ENCODE results near the gene OGFR.
A peak's percentile ranks its signal among the peaks of the same experiment; 100 is the strongest.

Gene OGFR

GRCh38 chr20:62807444-62808210 lies 3.0 kb downstream of the OGFR start:
- no peak for DNase-seq
- peaks cover 23% of the 10 kb centered on the region for H3K4me1 ChIP-seq (ENCODE audit: control insufficient read depth, insufficient read depth, low read length, poor library complexity, severe bottlenecking)
- peaks cover 48% of the 10 kb centered on the region for H3K36me3 ChIP-seq (ENCODE audit: control insufficient read depth, insufficient read depth, low read length)
- H3K4me3 ChIP-seq (ENCODE audit: insufficient read depth, low read depth, low read length, poor library complexity, severe bottlenecking): no peak overlapping the region
- no peaks in the 10 kb centered on the region for H3K9me3 ChIP-seq (ENCODE audit: control insufficient read depth, low read length)
- no peak overlapping the region for H3K27ac ChIP-seq (ENCODE audit: insufficient read depth, low read length, poor library complexity, severe bottlenecking)
- no peaks in the 10 kb centered on the region for H3K27me3 ChIP-seq (replicated peaks; ENCODE audit: control insufficient read depth, insufficient read depth, low read length, poor library complexity, severe bottlenecking)

DNA sequence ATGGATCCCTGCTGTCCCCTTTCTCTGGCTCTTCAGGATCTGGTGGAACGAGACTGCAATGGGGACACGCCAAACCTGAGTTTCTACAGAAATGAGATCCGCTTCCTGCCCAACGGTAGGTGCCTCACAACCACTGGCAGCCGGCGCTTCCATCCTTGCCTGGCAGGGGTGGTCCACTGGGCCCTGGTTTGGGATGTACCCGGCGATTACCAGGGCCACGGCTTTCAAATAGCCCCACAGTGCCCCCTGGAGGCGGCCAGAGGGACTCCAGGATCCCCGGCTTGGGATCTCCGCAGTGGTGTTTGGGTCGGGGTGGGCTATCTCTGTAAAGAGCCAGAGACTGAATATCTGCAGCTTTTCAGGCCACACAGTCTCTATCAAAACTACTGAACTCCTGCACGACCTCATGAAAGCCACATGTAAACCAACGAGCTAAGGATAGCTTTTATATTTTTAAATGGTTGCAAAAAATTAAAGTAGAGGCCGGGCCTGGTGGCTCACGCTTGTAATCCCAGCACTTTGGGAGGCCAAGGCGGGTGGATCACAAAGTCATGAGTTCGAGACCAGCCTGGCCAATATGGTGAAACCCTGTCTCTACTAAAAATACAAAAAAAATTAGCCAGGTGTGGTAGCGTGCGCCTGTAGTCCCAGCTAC lies 3.7 kb downstream of the OGFR start:
- H3K9me3 ChIP-seq (ENCODE audit: control insufficient read depth, low read length): no peaks in the 10 kb centered on the region
- peaks cover 53% of the 10 kb centered on the region for H3K36me3 ChIP-seq (ENCODE audit: control insufficient read depth, insufficient read depth, low read length)
- no peak overlapping the region for H3K4me3 ChIP-seq (ENCODE audit: insufficient read depth, low read depth, low read length, poor library complexity, severe bottlenecking)
- DNase-seq: peak; percentile 54 to 71 (median 64)
- H3K27ac ChIP-seq (ENCODE audit: insufficient read depth, low read length, poor library complexity, severe bottlenecking): no peak overlapping the region
- H3K27me3 ChIP-seq (replicated peaks; ENCODE audit: control insufficient read depth, insufficient read depth, low read length, poor library complexity, severe bottlenecking): no peaks in the 10 kb centered on the region
- H3K4me1 ChIP-seq (ENCODE audit: control insufficient read depth, insufficient read depth, low read length, poor library complexity, severe bottlenecking): peaks cover 23% of the 10 kb centered on the region

- no peak for DNase-seq
- no peak overlapping the region for H3K27ac ChIP-seq (ENCODE audit: insufficient read depth, low read length, poor library complexity, severe bottlenecking)
- no peak overlapping the region for H3K4me3 ChIP-seq (ENCODE audit: insufficient read depth, low read depth, low read length, poor library complexity, severe bottlenecking)
- H3K27me3 ChIP-seq (replicated peaks; ENCODE audit: control insufficient read depth, insufficient read depth, low read length, poor library complexity, severe bottlenecking): no peaks in the 10 kb centered on the region
- H3K4me1 ChIP-seq (ENCODE audit: control insufficient read depth, insufficient read depth, low read length, poor library complexity, severe bottlenecking): peaks cover 18% of the 10 kb centered on the region
- peaks cover 53% of the 10 kb centered on the region for H3K36me3 ChIP-seq (ENCODE audit: control insufficient read depth, insufficient read depth, low read length)
- no peaks in the 10 kb centered on the region for H3K9me3 ChIP-seq (ENCODE audit: control insufficient read depth, low read length)
Measured at GRCh38 chr20:62809530-62810428, 5.1 kb downstream of the OGFR start.

- DNase-seq: no peak
- Histone ChIP-seq H3K9me3 (ENCODE audit: control insufficient read depth, low read length) (no peaks in the 10 kb centered on the region), H3K4me3 (ENCODE audit: insufficient read depth, low read depth, low read length, poor library complexity, severe bottlenecking) (no peak overlapping the region), H3K27ac (ENCODE audit: insufficient read depth, low read length, poor library complexity, severe bottlenecking) (no peak overlapping the region), H3K36me3 (ENCODE audit: control insufficient read depth, insufficient read depth, low read length) (peaks cover 53% of the 10 kb centered on the region), H3K27me3 (replicated peaks; ENCODE audit: control insufficient read depth, insufficient read depth, low read length, poor library complexity, severe bottlenecking) (peaks cover 10% of the 10 kb centered on the region), H3K4me1 (ENCODE audit: control insufficient read depth, insufficient read depth, low read length, poor library complexity, severe bottlenecking) (peaks cover 14% of the 10 kb centered on the region)
Measured at GRCh38 chr20:62811320-62811719, 6.7 kb downstream of the OGFR start.

DNA sequence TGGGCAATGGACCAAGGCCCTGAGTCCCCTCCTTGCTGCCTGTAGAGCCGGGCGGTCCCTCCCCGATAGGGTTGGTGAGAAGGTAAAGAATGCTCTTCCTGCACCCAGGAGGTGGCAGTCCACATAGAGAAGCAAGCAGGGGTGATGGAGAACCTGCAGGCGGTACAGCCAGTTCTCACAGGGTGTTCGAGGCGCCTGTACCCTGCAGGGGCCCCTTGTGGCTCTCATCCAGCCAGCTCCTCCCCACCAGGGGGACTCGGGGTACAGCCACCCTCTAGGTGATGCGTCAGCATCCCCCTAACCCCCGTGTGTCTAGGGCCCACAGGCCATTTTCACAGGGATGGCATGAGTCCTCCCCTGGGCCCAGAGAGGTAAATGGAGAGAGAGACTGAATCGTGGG lies 7.1 kb downstream of the OGFR start:
- no peak overlapping the region for H3K4me3 ChIP-seq (ENCODE audit: insufficient read depth, low read depth, low read length, poor library complexity, severe bottlenecking)
- H3K9me3 ChIP-seq (ENCODE audit: control insufficient read depth, low read length): no peaks in the 10 kb centered on the region
- H3K36me3 ChIP-seq (ENCODE audit: control insufficient read depth, insufficient read depth, low read length): peaks cover 53% of the 10 kb centered on the region
- H3K27me3 ChIP-seq (replicated peaks; ENCODE audit: control insufficient read depth, insufficient read depth, low read length, poor library complexity, severe bottlenecking): peaks cover 14% of the 10 kb centered on the region
- no peak for DNase-seq
- no peak overlapping the region for H3K27ac ChIP-seq (ENCODE audit: insufficient read depth, low read length, poor library complexity, severe bottlenecking)
- peaks cover 14% of the 10 kb centered on the region for H3K4me1 ChIP-seq (ENCODE audit: control insufficient read depth, insufficient read depth, low read length, poor library complexity, severe bottlenecking)

DNA sequence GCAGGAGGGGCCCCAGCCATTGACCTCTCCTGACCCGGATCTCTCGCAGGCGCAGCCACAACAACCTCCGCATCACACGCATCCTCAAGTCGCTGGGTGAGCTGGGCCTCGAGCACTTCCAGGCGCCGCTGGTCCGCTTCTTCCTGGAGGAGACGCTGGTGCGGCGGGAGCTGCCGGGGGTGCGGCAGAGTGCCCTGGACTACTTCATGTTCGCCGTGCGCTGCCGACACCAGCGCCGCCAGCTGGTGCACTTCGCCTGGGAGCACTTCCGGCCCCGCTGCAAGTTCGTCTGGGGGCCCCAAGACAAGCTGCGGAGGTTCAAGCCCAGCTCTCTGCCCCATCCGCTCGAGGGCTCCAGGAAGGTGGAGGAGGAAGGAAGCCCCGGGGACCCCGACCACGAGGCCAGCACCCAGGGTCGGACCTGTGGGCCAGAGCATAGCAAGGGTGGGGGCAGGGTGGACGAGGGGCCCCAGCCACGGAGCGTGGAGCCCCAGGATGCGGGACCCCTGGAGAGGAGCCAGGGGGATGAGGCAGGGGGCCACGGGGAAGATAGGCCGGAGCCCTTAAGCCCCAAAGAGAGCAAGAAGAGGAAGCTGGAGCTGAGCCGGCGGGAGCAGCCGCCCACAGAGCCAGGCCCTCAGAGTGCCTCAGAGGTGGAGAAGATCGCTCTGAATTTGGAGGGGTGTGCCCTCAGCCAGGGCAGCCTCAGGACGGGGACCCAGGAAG lies 7.7 kb downstream of the OGFR start:
- H3K36me3 ChIP-seq (ENCODE audit: control insufficient read depth, insufficient read depth, low read length): peaks cover 53% of the 10 kb centered on the region
- DNase-seq: no peak

GRCh38 chr20:62812907-62813200 lies 8.2 kb downstream of the OGFR start:
- Histone ChIP-seq H3K27ac (ENCODE audit: insufficient read depth, low read length, poor library complexity, severe bottlenecking) (no peak overlapping the region), H3K36me3 (ENCODE audit: control insufficient read depth, insufficient read depth, low read length) (peaks cover 51% of the 10 kb centered on the region), H3K4me3 (ENCODE audit: insufficient read depth, low read depth, low read length, poor library complexity, severe bottlenecking) (no peak overlapping the region), H3K27me3 (replicated peaks; ENCODE audit: control insufficient read depth, insufficient read depth, low read length, poor library complexity, severe bottlenecking) (peaks cover 23% of the 10 kb centered on the region), H3K4me1 (ENCODE audit: control insufficient read depth, insufficient read depth, low read length, poor library complexity, severe bottlenecking) (peaks cover 14% of the 10 kb centered on the region), H3K9me3 (ENCODE audit: control insufficient read depth, low read length) (no peaks in the 10 kb centered on the region)
- no peak for DNase-seq

More for the DNA sequence above, 7.7 kb downstream of the OGFR start:
- Histone ChIP-seq H3K4me3 (ENCODE audit: insufficient read depth, low read depth, low read length, poor library complexity, severe bottlenecking) (no peak overlapping the region), H3K4me1 (ENCODE audit: control insufficient read depth, insufficient read depth, low read length, poor library complexity, severe bottlenecking) (peaks cover 13% of the 10 kb centered on the region), H3K27ac (ENCODE audit: insufficient read depth, low read length, poor library complexity, severe bottlenecking) (no peak overlapping the region), H3K27me3 (replicated peaks; ENCODE audit: control insufficient read depth, insufficient read depth, low read length, poor library complexity, severe bottlenecking) (peaks cover 18% of the 10 kb centered on the region), H3K9me3 (ENCODE audit: control insufficient read depth, low read length) (no peaks in the 10 kb centered on the region)

GRCh38 chr20:62813588-62813987 lies 9.0 kb downstream of the OGFR start:
- no peak for DNase-seq
- Histone ChIP-seq H3K4me3 (ENCODE audit: insufficient read depth, low read depth, low read length, poor library complexity, severe bottlenecking) (no peak overlapping the region), H3K9me3 (ENCODE audit: control insufficient read depth, low read length) (no peaks in the 10 kb centered on the region), H3K27me3 (replicated peaks; ENCODE audit: control insufficient read depth, insufficient read depth, low read length, poor library complexity, severe bottlenecking) (peaks cover 30% of the 10 kb centered on the region), H3K36me3 (ENCODE audit: control insufficient read depth, insufficient read depth, low read length) (peaks cover 44% of the 10 kb centered on the region), H3K27ac (ENCODE audit: insufficient read depth, low read length, poor library complexity, severe bottlenecking) (no peak overlapping the region), H3K4me1 (ENCODE audit: control insufficient read depth, insufficient read depth, low read length, poor library complexity, severe bottlenecking) (peaks cover 14% of the 10 kb centered on the region)

DNA sequence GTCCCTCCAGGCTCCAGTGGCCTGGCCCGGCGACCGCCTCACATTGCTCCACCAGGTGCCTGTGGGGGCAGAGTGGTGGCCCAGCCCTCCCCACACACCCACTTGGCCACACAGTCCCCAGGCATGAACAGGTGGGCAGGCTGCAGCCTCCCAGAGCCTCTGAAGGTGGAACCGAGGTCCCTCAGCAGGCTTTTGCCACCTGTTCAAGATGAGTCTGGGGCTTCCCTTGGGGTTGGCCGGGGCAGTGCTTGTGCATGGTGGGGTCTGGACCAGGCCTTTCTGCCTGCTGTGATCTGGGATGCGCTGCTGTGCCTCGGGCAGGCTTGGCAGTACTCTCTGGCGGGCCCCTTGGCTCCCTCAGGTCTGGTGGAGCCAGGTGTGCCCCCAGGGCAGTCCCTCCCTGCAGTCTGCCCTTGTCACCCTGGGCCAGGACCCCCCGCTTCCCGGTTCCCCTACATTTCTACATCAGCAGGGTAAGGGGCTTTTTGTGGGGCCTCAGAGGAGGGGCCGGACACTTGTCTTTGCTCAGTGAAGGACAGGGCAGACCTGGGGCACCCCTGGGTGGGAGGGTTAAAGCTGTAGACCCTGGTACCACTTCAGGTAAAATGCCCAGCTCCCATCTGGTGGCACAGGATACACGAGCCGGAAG lies 9.5 kb downstream of the OGFR start:
- DNase-seq: no peak
- H3K9me3 ChIP-seq (ENCODE audit: control insufficient read depth, low read length): no peaks in the 10 kb centered on the region
- H3K4me3 ChIP-seq (ENCODE audit: insufficient read depth, low read depth, low read length, poor library complexity, severe bottlenecking): no peak overlapping the region
- H3K27ac ChIP-seq (ENCODE audit: insufficient read depth, low read length, poor library complexity, severe bottlenecking): no peak overlapping the region
- H3K4me1 ChIP-seq (ENCODE audit: control insufficient read depth, insufficient read depth, low read length, poor library complexity, severe bottlenecking): peaks cover 14% of the 10 kb centered on the region
- H3K36me3 ChIP-seq (ENCODE audit: control insufficient read depth, insufficient read depth, low read length): peaks cover 39% of the 10 kb centered on the region
- peaks cover 32% of the 10 kb centered on the region for H3K27me3 ChIP-seq (replicated peaks; ENCODE audit: control insufficient read depth, insufficient read depth, low read length, poor library complexity, severe bottlenecking)
